ENCODE results near the gene SLC16A13.
"Not testable (repeated sequence)": the region's sequence is repeated elsewhere in the genome, so short reads cannot be mapped to it uniquely, and the experiment has no call there.

SLC16A13 gene

DNA sequence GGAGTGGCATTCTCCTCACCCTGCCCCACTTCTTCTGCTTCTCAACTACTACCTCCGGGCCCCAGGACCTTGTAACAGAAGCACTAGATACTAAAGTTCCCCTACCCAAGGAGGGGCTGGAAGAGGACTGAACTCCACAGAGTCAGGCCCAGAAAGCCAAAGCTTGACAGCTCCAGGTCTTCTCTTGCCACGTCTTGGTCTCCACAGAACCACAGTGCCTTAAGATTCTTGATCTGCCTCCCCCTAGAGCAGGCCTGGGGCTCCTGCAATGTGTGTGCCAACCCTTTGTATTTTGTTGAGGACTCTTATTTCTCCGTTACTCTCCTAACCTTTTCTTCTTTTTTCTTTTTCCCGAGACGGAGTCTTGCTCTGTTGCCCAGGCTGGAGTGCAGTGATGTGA lies 4.0 kb downstream of the SLC16A13 start:
- H3K9ac ChIP-seq (ENCODE audit: low read depth, low read length), result no peak overlapping the region
- peaks cover 24% of the 10 kb centered on the region for H3K4me1 ChIP-seq (ENCODE audit: control insufficient read depth, insufficient read depth, low read length)
- no peak overlapping the region for H3K4me3 ChIP-seq (ENCODE audit: low read length)
- H3K9me3 ChIP-seq (replicated peaks; ENCODE audit: low read length), result no peaks in the 10 kb centered on the region
- no peak overlapping the region for H3K4me2 ChIP-seq (ENCODE audit: low read length)
- H3K36me3 ChIP-seq (ENCODE audit: insufficient read depth, low read length), result no peaks in the 10 kb centered on the region
- H3K27me3 ChIP-seq (ENCODE audit: control insufficient read depth, insufficient read depth, low read length), result peaks cover 15% of the 10 kb centered on the region

DNA sequence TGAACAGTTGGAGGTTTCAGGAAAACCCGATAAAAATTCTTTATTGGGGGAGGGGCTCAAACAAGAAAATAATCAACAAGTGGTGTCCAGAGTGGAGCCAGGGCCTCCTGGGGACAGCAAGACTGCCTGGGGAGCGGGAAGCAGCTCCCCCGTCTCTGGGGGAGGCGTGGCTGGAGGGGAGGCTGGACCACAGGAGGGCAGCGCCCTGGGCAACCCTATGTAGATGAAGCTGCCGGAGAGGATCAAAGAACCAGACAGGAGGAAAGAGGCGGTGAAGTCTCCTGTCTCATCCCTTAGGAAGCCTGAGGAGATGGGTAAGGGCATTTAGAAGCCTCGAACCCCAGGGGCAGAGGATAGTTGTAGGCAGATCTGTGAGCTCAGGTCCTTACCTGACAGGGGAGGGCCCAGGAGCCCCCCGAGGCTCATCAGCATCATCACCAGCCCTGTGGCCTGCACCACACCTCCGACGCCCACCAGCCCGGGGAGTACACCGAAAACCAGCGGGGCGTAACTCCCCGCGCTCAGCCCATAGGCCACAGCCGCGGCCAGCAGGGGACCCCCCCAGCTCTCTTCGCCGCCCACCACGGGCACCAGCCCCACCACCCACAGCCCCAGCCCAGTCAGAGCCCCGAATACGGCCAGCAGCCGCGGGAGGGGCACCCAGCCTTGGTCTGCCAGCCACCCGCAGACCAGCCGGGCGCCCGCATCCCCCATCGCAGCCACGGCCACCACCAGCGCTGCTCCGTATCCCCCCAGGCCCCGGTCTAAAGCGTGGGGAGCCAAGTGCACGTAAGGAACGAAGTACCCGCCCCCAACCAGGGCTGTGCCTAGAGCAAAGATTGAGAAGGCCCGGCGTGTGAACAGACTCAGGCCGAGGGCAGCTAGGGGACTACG lies 6.0 kb downstream of the SLC16A13 start:
- no peaks in the 10 kb centered on the region for H3K9me3 ChIP-seq (replicated peaks; ENCODE audit: low read length)
- H3K36me3 ChIP-seq (ENCODE audit: insufficient read depth, low read length), result no peaks in the 10 kb centered on the region
- H3K4me1 ChIP-seq (ENCODE audit: control insufficient read depth, insufficient read depth, low read length), result peaks cover 13% of the 10 kb centered on the region
- H3K4me3 ChIP-seq (ENCODE audit: low read length), result no peak overlapping the region
- peaks cover 23% of the 10 kb centered on the region for H3K27me3 ChIP-seq (ENCODE audit: control insufficient read depth, insufficient read depth, low read length)
- H3K9ac ChIP-seq (ENCODE audit: low read depth, low read length), result no peak overlapping the region
- H3K4me2 ChIP-seq (ENCODE audit: low read length), result no peak overlapping the region

DNA sequence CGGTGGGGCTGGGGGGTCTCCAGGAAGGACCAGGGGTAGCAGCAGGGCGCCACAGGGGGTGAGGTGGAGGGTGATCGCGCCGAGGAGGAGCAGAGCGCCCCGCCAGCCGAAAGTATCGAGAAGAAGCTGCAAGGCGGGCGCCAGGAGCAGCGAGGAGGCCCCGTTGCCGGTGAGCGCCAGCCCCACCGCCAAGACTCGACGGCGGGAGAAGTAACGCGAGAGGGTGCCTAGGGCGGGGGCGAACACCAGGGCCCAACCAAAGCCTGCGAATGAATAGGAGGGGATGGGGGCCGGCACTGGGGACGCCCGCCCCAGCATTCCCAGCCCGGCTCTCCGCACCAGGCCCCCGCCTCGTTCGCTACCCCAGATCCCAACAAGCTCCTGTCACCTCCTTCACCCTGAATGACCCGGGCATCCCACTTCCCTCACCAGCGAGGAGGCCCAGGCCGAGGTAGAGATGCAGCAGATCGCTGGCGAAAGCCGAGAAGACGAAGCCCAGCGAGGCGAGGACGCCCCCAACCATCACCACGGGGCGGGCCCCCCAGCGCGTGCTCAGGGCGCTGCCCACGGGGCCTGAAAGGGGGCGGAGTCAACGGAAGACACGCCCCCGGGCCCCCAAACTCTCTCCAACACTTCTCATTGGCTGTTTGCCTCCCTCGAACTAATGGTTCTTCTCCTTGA lies 6.8 kb downstream of the SLC16A13 start:
- peaks cover 23% of the 10 kb centered on the region for H3K27me3 ChIP-seq (ENCODE audit: control insufficient read depth, insufficient read depth, low read length)
- H3K4me3 ChIP-seq (ENCODE audit: low read length), result peak overlapping the region; percentile 65
- H3K9ac ChIP-seq (ENCODE audit: low read depth, low read length), result no peak overlapping the region
- no peaks in the 10 kb centered on the region for H3K9me3 ChIP-seq (replicated peaks; ENCODE audit: low read length)
- peak overlapping the region; percentile 93 for H3K4me2 ChIP-seq (ENCODE audit: low read length)
- H3K4me1 ChIP-seq (ENCODE audit: control insufficient read depth, insufficient read depth, low read length), result peaks cover 13% of the 10 kb centered on the region
- no peaks in the 10 kb centered on the region for H3K36me3 ChIP-seq (ENCODE audit: insufficient read depth, low read length)

DNA sequence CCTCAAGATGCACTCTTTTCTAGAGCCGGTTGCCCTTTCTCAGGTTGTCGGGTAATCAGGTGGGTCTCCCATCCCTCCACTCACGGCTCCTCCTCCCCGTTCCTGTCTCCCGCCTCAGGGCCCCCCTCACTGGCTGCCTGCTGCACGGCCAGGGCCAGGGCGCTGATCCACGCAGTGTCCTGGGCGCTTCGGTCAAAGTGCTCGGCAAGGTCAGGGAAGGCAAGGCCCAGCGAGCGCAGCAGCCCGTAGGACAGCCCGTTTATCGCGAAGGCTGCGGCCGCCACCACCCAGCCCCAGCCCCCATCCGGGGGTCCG lies 7.3 kb downstream of the SLC16A13 start:
- Histone ChIP-seq H3K9ac (ENCODE audit: low read depth, low read length) (peak overlapping the region; percentile 74), H3K27me3 (ENCODE audit: control insufficient read depth, insufficient read depth, low read length) (peaks cover 23% of the 10 kb centered on the region), H3K4me2 (ENCODE audit: low read length) (peak overlapping the region; percentile 93), H3K4me1 (ENCODE audit: control insufficient read depth, insufficient read depth, low read length) (peaks cover 13% of the 10 kb centered on the region), H3K36me3 (ENCODE audit: insufficient read depth, low read length) (no peaks in the 10 kb centered on the region), H3K9me3 (replicated peaks; ENCODE audit: low read length) (no peaks in the 10 kb centered on the region), H3K4me3 (ENCODE audit: low read length) (peak overlapping the region; percentile 65)

DNA sequence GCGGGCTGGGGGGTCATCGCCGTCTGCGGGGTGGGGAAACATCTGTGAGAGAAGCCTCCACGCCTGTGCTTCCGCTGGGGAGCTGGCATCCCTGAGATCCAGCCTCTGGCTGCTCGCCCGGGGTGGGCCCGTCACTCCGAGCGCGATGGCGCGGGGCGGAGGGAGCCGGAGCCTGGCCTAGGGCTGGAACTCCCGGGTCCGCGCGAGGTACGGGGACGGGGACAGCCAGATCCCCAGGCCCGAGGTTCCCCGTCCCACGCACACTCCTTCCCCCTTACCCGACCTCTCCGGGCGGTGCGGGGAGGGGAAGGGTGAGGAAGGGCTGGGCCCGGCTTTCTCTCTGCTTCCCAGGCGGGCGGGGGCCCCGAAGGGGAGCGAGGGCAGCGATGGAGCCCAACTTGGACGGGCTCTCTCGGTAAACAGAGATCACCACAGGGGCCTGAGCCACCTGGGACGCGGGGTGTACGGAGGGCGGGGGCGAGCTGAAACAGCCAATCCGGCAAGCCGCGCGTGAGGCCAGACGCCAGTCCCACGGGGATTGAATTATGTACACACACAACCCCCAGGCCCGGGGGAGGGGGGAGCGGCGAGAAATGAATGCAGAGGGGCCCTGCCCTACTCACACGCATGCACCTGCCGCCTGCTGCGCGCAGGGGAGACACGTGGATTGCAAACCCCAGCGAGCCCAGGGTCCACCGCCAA lies 7.8 kb downstream of the SLC16A13 start, which contains the start of gene SLC16A11:
TSS of gene SLC16A11 (minus strand) at position 596 of the 702 bp plus-strand sequence. CDS start at position 17, 579 bp downstream.
- Histone ChIP-seq H3K4me3 (ENCODE audit: low read length) (peak within 1 kb of the TSS; percentile 65), H3K27me3 (ENCODE audit: control insufficient read depth, insufficient read depth, low read length) (peaks cover 23% of the 10 kb centered on the region), H3K9me3 (replicated peaks; ENCODE audit: low read length) (no peaks in the 10 kb centered on the region), H3K4me2 (ENCODE audit: low read length) (peak within 1 kb of the TSS; percentile 93), H3K9ac (ENCODE audit: low read depth, low read length) (peak within 1 kb of the TSS; percentile 74), H3K36me3 (ENCODE audit: insufficient read depth, low read length) (no peaks in the 10 kb centered on the region), H3K4me1 (ENCODE audit: control insufficient read depth, insufficient read depth, low read length) (peaks cover 13% of the 10 kb centered on the region)

DNA sequence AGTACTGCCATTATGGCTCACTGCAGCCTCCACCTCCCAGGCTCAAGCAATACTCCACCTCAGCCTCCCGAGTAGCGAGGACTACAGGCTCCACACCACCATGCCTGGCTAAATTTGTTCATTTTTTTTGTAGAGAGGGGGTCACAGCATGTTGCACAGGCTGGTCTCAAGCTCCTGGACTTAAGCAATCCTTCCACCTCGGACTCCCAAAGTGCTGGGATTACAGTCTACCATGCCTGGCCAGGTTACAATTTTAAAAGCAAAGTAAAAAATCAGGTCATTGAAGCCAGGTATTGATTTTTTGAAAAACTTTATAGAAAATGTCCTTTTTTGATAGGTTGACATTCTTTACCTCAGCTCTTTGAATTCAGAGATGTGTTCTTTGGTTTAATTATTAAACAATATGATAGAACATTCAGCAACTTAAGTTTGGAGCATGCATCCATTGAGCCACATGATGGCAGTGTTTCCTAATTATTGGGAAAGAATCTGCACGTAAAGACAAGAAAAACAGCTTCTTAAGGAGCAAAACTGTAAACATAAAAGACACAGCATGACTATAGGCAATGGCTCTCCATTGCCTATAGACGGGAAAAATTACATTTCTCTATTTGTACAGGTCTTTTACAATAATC lies 9.8 kb downstream of the SLC16A13 start:
- Histone ChIP-seq H3K4me2 (ENCODE audit: low read length) (peak overlapping the region; percentile 43), H3K9ac (ENCODE audit: low read depth, low read length) (no peak overlapping the region), H3K36me3 (ENCODE audit: insufficient read depth, low read length) (no peaks in the 10 kb centered on the region), H3K9me3 (replicated peaks; ENCODE audit: low read length) (no peaks in the 10 kb centered on the region), H3K27me3 (ENCODE audit: control insufficient read depth, insufficient read depth, low read length) (peaks cover 29% of the 10 kb centered on the region), H3K4me1 (ENCODE audit: control insufficient read depth, insufficient read depth, low read length) (peaks cover 13% of the 10 kb centered on the region), H3K4me3 (ENCODE audit: low read length) (no peak overlapping the region)

DNA sequence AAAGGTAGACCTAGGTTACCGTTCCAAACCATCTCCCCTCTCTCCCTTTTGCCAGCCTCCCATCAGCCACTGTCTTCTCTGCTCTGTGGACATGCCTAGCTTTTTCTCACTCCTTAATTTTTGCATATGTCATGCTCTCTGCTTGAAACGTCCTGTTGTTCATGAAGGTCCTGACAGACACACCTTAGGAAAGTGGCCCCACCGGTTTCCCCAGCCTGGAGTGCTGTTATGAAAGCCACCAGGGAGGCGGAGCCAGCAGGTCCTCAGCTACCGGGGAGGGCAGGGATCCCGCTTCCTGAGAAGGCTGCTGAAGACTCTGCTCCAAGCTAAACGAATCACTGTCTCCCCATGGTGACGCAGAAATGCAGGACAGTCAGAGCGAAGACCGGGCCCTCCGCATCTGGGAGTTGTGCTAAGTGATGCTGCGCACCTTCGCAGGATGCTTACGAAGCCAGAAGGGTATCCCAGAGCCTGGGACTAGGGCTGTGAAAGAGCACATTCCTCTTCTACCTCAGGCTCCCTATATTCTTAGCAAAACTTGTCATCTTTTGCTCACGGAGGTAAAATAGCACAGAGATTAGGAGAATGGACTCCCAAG lies 10.4 kb downstream of the SLC16A13 start:
- H3K9ac ChIP-seq (ENCODE audit: low read depth, low read length), result no peak overlapping the region

DNA sequence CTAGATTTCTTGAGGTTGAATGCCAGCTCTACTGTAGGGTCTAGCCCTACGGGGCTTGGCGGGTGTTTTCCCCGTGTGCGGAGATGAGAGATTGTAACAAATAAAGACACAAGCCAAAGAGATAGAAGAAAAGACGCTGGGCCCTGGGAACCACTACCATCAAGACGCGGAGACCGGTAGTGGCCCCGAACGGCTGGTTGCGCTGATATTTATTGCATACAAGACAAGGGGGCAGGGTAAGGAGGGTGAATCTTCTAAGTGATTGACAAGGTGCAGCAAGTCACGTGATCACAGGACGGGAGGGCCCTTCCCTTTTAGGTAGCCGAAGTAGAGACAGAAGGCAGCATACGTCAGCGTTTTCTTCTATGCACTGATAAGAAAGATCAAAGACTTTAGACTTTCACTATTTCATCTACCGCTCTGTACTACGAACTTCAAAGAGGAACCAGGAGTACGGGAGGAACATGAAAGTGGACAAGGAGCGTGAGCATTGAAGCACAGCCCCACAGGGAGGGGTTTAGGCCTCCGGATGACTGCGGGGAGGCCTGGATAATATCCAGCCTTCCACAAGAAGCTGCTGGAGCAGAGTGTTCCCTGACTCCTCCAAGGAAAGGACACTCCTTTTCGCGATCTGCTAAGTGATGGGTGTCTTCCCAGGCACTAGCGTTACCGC lies 11.0 kb downstream of the SLC16A13 start:
- H3K36me3 ChIP-seq (ENCODE audit: insufficient read depth, low read length); H3K9ac ChIP-seq (ENCODE audit: low read depth, low read length); H3K9me3 ChIP-seq (replicated peaks; ENCODE audit: low read length); H3K4me3 ChIP-seq (ENCODE audit: low read length): not testable (repeated sequence)
- H3K4me1 ChIP-seq (ENCODE audit: control insufficient read depth, insufficient read depth, low read length), result peaks cover 13% of the 10 kb centered on the region
- peak overlapping the region; percentile 31 for H3K4me2 ChIP-seq (ENCODE audit: low read length)
- H3K27me3 ChIP-seq (ENCODE audit: control insufficient read depth, insufficient read depth, low read length), result peaks cover 33% of the 10 kb centered on the region

More for the DNA sequence above, 10.4 kb downstream of the SLC16A13 start:
- no peaks in the 10 kb centered on the region for H3K36me3 ChIP-seq (ENCODE audit: insufficient read depth, low read length)
- H3K27me3 ChIP-seq (ENCODE audit: control insufficient read depth, insufficient read depth, low read length), result peaks cover 33% of the 10 kb centered on the region
- no peak overlapping the region for H3K4me3 ChIP-seq (ENCODE audit: low read length)
- H3K9me3 ChIP-seq (replicated peaks; ENCODE audit: low read length), result no peaks in the 10 kb centered on the region
- peak overlapping the region; percentile 43 for H3K4me2 ChIP-seq (ENCODE audit: low read length)
- H3K4me1 ChIP-seq (ENCODE audit: control insufficient read depth, insufficient read depth, low read length), result peaks cover 13% of the 10 kb centered on the region

DNA sequence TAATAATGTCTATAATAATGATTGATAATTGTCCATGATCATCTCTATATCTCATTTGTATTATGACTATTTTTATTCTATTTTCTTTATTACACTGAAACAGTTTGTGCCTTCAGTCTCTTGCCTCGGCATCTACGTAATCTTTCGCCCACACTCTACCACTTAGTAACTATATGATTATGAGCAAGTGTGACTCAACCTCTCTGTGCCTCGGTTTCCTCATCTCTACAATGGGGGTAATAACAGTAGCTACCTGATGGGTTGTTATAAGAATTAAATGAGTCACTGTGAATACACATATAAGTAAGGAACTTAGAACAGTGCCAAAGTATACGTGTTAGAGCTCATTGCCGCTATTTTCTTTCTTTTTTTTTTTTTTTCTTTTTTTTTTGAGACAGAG lies 11.8 kb downstream of the SLC16A13 start:
- no peak overlapping the region for H3K9ac ChIP-seq (ENCODE audit: low read depth, low read length)
- peaks cover 33% of the 10 kb centered on the region for H3K27me3 ChIP-seq (ENCODE audit: control insufficient read depth, insufficient read depth, low read length)
- H3K9me3 ChIP-seq (replicated peaks; ENCODE audit: low read length), result no peaks in the 10 kb centered on the region
- no peaks in the 10 kb centered on the region for H3K36me3 ChIP-seq (ENCODE audit: insufficient read depth, low read length)
- no peak overlapping the region for H3K4me2 ChIP-seq (ENCODE audit: low read length)
- H3K4me3 ChIP-seq (ENCODE audit: low read length), result no peak overlapping the region
- H3K4me1 ChIP-seq (ENCODE audit: control insufficient read depth, insufficient read depth, low read length), result peaks cover 13% of the 10 kb centered on the region

DNA sequence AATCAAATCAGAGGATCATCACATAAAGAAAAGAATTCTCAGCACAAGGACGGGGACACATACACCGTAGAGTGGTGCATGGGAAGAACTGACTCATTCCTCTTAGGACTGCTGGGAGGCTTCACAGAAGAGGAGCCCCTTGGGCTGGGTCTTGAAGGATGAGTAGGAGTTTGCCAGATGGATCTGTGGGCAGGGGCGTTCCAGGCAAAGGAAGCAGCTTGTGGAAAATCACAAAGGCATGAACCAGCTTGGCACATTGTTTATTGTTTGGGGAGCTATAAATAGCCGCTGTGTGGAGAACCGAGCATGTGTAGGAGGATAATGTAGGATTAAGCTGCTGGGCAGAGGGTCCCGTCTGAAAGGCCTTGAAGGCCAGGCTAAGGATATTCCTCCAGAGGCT lies 13.2 kb downstream of the SLC16A13 start:
- H3K9ac ChIP-seq (ENCODE audit: low read depth, low read length), result no peak overlapping the region
- H3K9me3 ChIP-seq (replicated peaks; ENCODE audit: low read length), result no peaks in the 10 kb centered on the region
- peaks cover 29% of the 10 kb centered on the region for H3K27me3 ChIP-seq (ENCODE audit: control insufficient read depth, insufficient read depth, low read length)
- H3K4me3 ChIP-seq (ENCODE audit: low read length), result no peak overlapping the region
- H3K4me1 ChIP-seq (ENCODE audit: control insufficient read depth, insufficient read depth, low read length), result peaks cover under 1% of the 10 kb centered on the region
- H3K36me3 ChIP-seq (ENCODE audit: insufficient read depth, low read length), result no peaks in the 10 kb centered on the region
- H3K4me2 ChIP-seq (ENCODE audit: low read length), result no peak overlapping the region
